Stomach (tissue), 9 donors: ENCODE results near the gene RPL12. TPM values are rescaled to one million over a fixed set of nuclear protein-coding genes. Genes with fewer than 3 reads are reported as not detected.

Experiments used
- DNase-seq, 2 donors: peaks; one replicate each; pipeline versions ENCODE4 v3.0.0 to v3.0.0-alpha.2; 2013 to 2019
- H3K27ac ChIP-seq, 5 donors: fragments of 200-600 bp in 4 of 5; sonication (generic) in 4 of 5; one replicate each; pipeline ENCODE4 v1.5.1; 2013 to 2019; ENCODE audit warnings: mild to moderate bottlenecking in 1 of 5, moderate library complexity in 1 of 5
- H3K27me3 ChIP-seq, 3 donors: fragments of 200-600 bp; sonication (generic); one replicate each; pipeline ENCODE4 v1.5.1; 2017 to 2019; ENCODE audit warnings: mixed run types in 1 of 3
- H3K36me3 ChIP-seq, 4 donors: fragments of 200-600 bp; sonication (generic); 1 replicate in 3 of 4; 2 replicates in 1 of 4; pipeline ENCODE4 v1.5.1; 2016 to 2019
- H3K4me1 ChIP-seq, 4 donors: fragments of 200-600 bp; sonication (generic); one replicate each; pipeline ENCODE4 v1.5.1; 2016 to 2019
- H3K4me3 ChIP-seq, 4 donors: fragments of 200-600 bp; sonication (generic) in 3 of 4; one replicate each; pipeline ENCODE4 v1.5.1; 2016 to 2019; ENCODE audit warnings: mild to moderate bottlenecking in 1 of 4
- H3K9me3 ChIP-seq, 4 donors: fragments of 200-600 bp; sonication (generic); one replicate each; pipeline ENCODE4 v1.5.1; 2016 to 2019
- CTCF ChIP-seq, 7 experiments: fragments of 450-650 bp in 4 of 7; fragments of 200-600 bp in 3 of 7; sonication (generic) in 3 of 7; IDR thresholded peaks; one replicate each; pipeline ENCODE4 v1.5.1; 2016 to 2019; ENCODE audit warnings: antibody characterized with exemption in 7 of 7, control low read depth in 2 of 7, mild to moderate bottlenecking in 1 of 7
- EP300 ChIP-seq: sonication (generic); formaldehyde crosslinking; IDR thresholded peaks from one replicate; pipeline ENCODE4 v1.6.1; 2017; ENCODE audit warnings: antibody characterized with exemption
- POLR2A ChIP-seq, 4 donors: fragments of 450-650 bp; IDR thresholded peaks; one replicate each; pipeline ENCODE4 v1.6.1; 2016; ENCODE audit warnings: antibody characterized with exemption in 4 of 4, control low read depth in 2 of 4, mild to moderate bottlenecking in 1 of 4, moderate library complexity in 1 of 4
- POLR2AphosphoS5 ChIP-seq, 3 donors: sonication (generic); formaldehyde crosslinking; IDR thresholded peaks; one replicate each; pipeline ENCODE4 v1.6.1; 2016; ENCODE audit warnings: antibody characterized with exemption in 3 of 3
- WGBS, 5 donors: extraction: QIAGEN DNeasy Blood & Tissue Kit in 3 of 5; methylation state at CpG; one replicate each; pipeline versions ENCODE4 v1.1.5 to v1.1.7; 2013 to 2018; 5-methylcytosine and 5-hydroxymethylcytosine counted together
- intact Hi-C: fragments of 100-400 bp; cut with DNase I; formaldehyde crosslinking; loops from one replicate; pipeline ENCODE4 v1.15.1; 2023; ENCODE audit warnings: low total_unique reads
- polyA plus RNA-seq, 3 donors: library from polyadenylated mRNA; stranded (reverse); fragments of 200-250 nt; gene quantifications; one replicate each; pipeline ENCODE4 v1.2.3, GENCODE V29; 2013
- total RNA-seq, 5 donors: library from RNA; depleted of rRNA; stranded (reverse); fragments of >200 nt; gene quantifications; one replicate each; pipeline versions ENCODE4 v1.1.0 to v1.2.3, GENCODE V29; 2014 to 2016
- donor health status: healthy with polysubstance abuse.
- donor health status: Bipolar disorder and iron deficiency.
- donor health status: healthy.

RPL12 gene
- total and polyA plus RNA-seq, 8 donors, result 187 to 4,806 (median 1,566) TPM

- TF ChIP-seq EP300 (no peak), POLR2AphosphoS5 (IDR thresholded peaks at IDR 0.05) (no peak), POLR2A (IDR thresholded peaks at IDR 0.05) (no peak), CTCF (IDR thresholded peaks at IDR 0.05) (no peak)
- Histone ChIP-seq H3K36me3 (peaks cover 44 to 58% (median 51%) of the 10 kb centered on the region in 4 donors), H3K27me3 (no peaks in the 10 kb centered on the region), H3K9me3 (no peaks in the 10 kb centered on the region), H3K4me1 (peaks cover 38 to 63% (median 49%) of the 10 kb centered on the region in 4 donors), H3K27ac (peak overlapping the region; percentile 82 to 97 (median 93)), H3K4me3 (peak overlapping the region; percentile 69 to 91 (median 82))
- WGBS, 5 donors, result 1 to 4% (median 2%) methylated on average over 8 to 14 of the region's 14 CpGs
- DNase-seq, result peak; percentile 29 to 53
- intact Hi-C loops, result no loop called here
Observed at GRCh38 chr9:127450243-127450760, 904 bp downstream of the RPL12 start.

DNA sequence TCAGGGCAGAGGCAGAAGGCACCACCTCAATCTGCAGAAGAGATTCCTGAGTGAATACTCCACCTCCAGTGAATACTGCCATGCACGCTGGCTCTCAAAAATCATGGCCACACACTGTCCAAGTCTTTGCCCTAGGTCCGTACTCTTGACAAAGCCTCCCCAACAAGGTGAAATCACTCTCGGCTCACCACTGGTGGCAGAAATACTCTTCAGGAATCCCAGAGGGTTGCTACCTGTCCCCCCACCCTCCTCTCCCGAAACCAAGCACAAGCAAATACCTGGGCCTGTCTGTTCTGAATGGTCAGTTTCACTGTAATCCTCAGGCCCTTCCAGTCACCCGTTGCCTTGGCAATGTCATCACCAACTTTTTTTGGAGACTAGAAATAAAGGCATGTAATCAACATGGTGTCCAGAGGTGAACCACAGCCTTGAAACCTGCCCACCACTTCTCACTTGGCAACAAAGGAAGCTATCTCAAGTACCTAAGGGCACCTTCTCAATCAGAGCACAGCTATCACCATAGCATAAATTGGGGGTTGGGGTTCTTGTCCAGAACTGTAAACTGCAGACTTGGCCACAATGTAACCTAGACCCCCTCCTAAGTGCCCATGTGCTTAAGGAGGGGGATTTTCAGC, 1.8 kb downstream of the RPL12 start:
- DNase-seq, result peak in 1 of 2 donors; percentile 25
- Histone ChIP-seq H3K9me3 (peaks cover 0 to 6% (median 0%) of the 10 kb centered on the region in 4 donors), H3K27me3 (no peaks in the 10 kb centered on the region), H3K4me1 (peaks cover 35 to 57% (median 42%) of the 10 kb centered on the region in 4 donors), H3K27ac (peak overlapping the region in 4 of 5 donors; percentile 93 to 97 (median 95)), H3K4me3 (peak overlapping the region; percentile 69 to 91 (median 82)), H3K36me3 (peaks cover 53 to 60% (median 58%) of the 10 kb centered on the region in 4 donors)
- WGBS, 5 donors, result 28 to 38% (median 34%) methylated on average over 5 of the region's 5 CpGs
- intact Hi-C loops, result no loop called here
- no peak for TF ChIP-seq CTCF (IDR thresholded peaks at IDR 0.05)
- no peak for TF ChIP-seq POLR2A (IDR thresholded peaks at IDR 0.05)
- TF ChIP-seq POLR2AphosphoS5 (IDR thresholded peaks at IDR 0.05), result no peak
- no peak for TF ChIP-seq EP300

DNA sequence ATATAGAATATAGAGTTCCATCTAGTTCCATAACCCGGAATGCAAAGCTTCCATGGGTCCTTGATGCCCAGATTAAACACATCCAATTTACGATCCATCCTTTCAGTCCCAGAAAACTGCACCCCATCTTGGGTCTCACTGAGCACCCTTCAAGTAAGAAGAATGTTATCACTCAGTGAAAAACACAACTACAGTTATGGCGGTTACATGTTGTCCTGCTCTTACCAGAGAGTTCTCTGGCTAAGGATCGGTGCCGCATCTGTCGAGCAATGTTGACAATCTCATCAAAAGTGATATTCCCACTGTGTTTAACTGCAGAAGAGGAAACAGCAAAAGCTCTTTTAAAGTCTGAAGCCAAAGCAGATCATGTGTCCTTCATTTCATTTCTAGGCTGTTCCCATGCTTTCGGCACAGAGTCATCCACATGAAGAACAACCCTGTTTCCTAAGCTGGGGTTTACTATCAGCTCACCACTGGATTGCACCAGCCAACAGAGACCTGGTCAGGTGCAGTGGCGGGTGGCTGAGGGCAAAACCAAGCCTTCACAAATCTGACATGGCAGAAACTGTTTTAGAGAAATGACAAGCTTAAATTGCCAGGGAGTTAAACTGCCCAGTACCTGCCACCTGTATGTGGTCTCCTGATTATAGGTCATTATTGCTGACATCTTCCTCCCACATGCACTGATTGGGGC, 2.9 kb downstream of the RPL12 start:
- Histone ChIP-seq H3K27ac (peak overlapping the region in 4 of 5 donors; percentile 93 to 97 (median 95)), H3K4me1 (peaks cover 35 to 56% (median 40%) of the 10 kb centered on the region in 4 donors), H3K36me3 (peaks cover 59 to 67% (median 65%) of the 10 kb centered on the region in 4 donors), H3K9me3 (peaks cover 0 to 8% (median 0%) of the 10 kb centered on the region in 4 donors), H3K27me3 (no peaks in the 10 kb centered on the region), H3K4me3 (peak overlapping the region in 3 of 4 donors; percentile 69 to 91 (median 80))
- intact Hi-C loops, result no loop called here
- WGBS, 5 donors, result 84 to 93% (median 89%) methylated on average over 8 of the region's 8 CpGs
- DNase-seq, result no peak
- TF ChIP-seq CTCF (IDR thresholded peaks at IDR 0.05) (no peak), POLR2AphosphoS5 (IDR thresholded peaks at IDR 0.05) (no peak), POLR2A (IDR thresholded peaks at IDR 0.05) (no peak), EP300 (no peak)

GRCh38 chr9:127447416-127448111, 3.6 kb downstream of the RPL12 start:
- 75 to 85% (median 84%) methylated on average over 6 to 7 of the region's 7 CpGs for WGBS, 5 donors
- H3K36me3 ChIP-seq, result peaks cover 66 to 74% (median 72%) of the 10 kb centered on the region in 4 donors

More at GRCh38 chr9:127447416-127448111, 3.6 kb downstream of the RPL12 start:
- intact Hi-C loops, result no loop called here
- Histone ChIP-seq H3K9me3 (peaks cover 0 to 8% (median 0%) of the 10 kb centered on the region in 4 donors), H3K4me1 (peaks cover 28 to 49% (median 33%) of the 10 kb centered on the region in 4 donors), H3K27ac (peak overlapping the region in 3 of 5 donors; percentile 93 to 97 (median 93)), H3K4me3 (no peak overlapping the region), H3K27me3 (no peaks in the 10 kb centered on the region)
- no peak for TF ChIP-seq POLR2A (IDR thresholded peaks at IDR 0.05)
- TF ChIP-seq EP300, result no peak
- TF ChIP-seq CTCF (IDR thresholded peaks at IDR 0.05), result no peak
- TF ChIP-seq POLR2AphosphoS5 (IDR thresholded peaks at IDR 0.05), result no peak
- DNase-seq, result no peak
